Subcutaneous abdominal adipose tissue (tissue), 5 donors: Measurements from ENCODE around the gene TRIM63.

Experiments used
- H3K27ac ChIP-seq: one replicate; pipeline ENCODE4 v1.7.0; 2013; ENCODE audit warnings: low read depth, mild to moderate bottlenecking, inconsistent platforms, low read length, moderate library complexity
- H3K27me3 ChIP-seq, 5 donors: one replicate each; pipeline ENCODE4 v1.7.0; 2013; ENCODE audit warnings: low read length in 5 of 5, inconsistent platforms in 1 of 5; ENCODE audit not compliant: control insufficient read depth in 5 of 5, insufficient read depth in 4 of 5
- H3K36me3 ChIP-seq, 5 donors: one replicate each; pipeline ENCODE4 v1.7.0; 2013; ENCODE audit warnings: low read length in 5 of 5; ENCODE audit not compliant: control insufficient read depth in 5 of 5, insufficient read depth in 5 of 5
- H3K4me1 ChIP-seq, 5 donors: one replicate each; pipeline ENCODE4 v1.7.0; 2013; ENCODE audit warnings: low read length in 5 of 5, mild to moderate bottlenecking in 3 of 5, moderate library complexity in 1 of 5; ENCODE audit not compliant: control insufficient read depth in 5 of 5, insufficient read depth in 5 of 5
- H3K4me3 ChIP-seq, 5 donors: one replicate each; pipeline ENCODE4 v1.7.0; 2013; ENCODE audit warnings: low read length in 5 of 5, low read depth in 1 of 5
- H3K9ac ChIP-seq, 5 donors: one replicate each; pipeline ENCODE4 v1.7.0; 2013; ENCODE audit warnings: low read length in 5 of 5, mild to moderate bottlenecking in 4 of 5, moderate library complexity in 3 of 5
- H3K9me3 ChIP-seq, 5 donors: one replicate each; pipeline ENCODE4 v1.7.0; 2013; ENCODE audit warnings: low read length in 5 of 5; ENCODE audit not compliant: control insufficient read depth in 5 of 5
- donor health status: healthy.
- donor health status: healthy.
- donor health status: healthy.
- donor health status: healthy.
- donor health status: healthy.

The TRIM63 gene

GRCh38 chr1:26009796-26010447, 57.5 kb downstream of the TRIM63 start:
- Histone ChIP-seq H3K4me1 (peaks cover 2 to 12% (median 12%) of the 10 kb centered on the region in 5 donors), H3K4me3 (no peak overlapping the region), H3K27me3 (peaks cover 0 to 7% (median 5%) of the 10 kb centered on the region in 5 donors), H3K9ac (no peak overlapping the region), H3K36me3 (no peaks in the 10 kb centered on the region), H3K9me3 (no peaks in the 10 kb centered on the region), H3K27ac (no peak overlapping the region)

GRCh38 chr1:26006710-26007109, 60.7 kb downstream of the TRIM63 start:
- H3K4me1 ChIP-seq: peaks cover 4 to 15% (median 13%) of the 10 kb centered on the region in 5 donors
- H3K4me3 ChIP-seq: no peak overlapping the region
- H3K27me3 ChIP-seq: peaks cover 0 to 7% (median 2%) of the 10 kb centered on the region in 5 donors
- no peaks in the 10 kb centered on the region for H3K36me3 ChIP-seq
- no peak overlapping the region for H3K9ac ChIP-seq
- no peak overlapping the region for H3K27ac ChIP-seq
- no peaks in the 10 kb centered on the region for H3K9me3 ChIP-seq

GRCh38 chr1:26005434-26006105, 61.9 kb downstream of the TRIM63 start:
- no peak overlapping the region for H3K27ac ChIP-seq
- H3K27me3 ChIP-seq: peaks cover 0 to 7% (median 2%) of the 10 kb centered on the region in 5 donors
- H3K4me1 ChIP-seq: peaks cover 4 to 15% (median 13%) of the 10 kb centered on the region in 5 donors
- H3K4me3 ChIP-seq: no peak overlapping the region
- H3K9me3 ChIP-seq: no peaks in the 10 kb centered on the region
- no peaks in the 10 kb centered on the region for H3K36me3 ChIP-seq
- no peak overlapping the region for H3K9ac ChIP-seq

- Histone ChIP-seq H3K4me1 (peaks cover 4 to 16% (median 14%) of the 10 kb centered on the region in 5 donors), H3K36me3 (no peaks in the 10 kb centered on the region), H3K9me3 (no peaks in the 10 kb centered on the region), H3K27me3 (peaks cover 0 to 4% (median 0%) of the 10 kb centered on the region in 5 donors), H3K27ac (no peak overlapping the region), H3K4me3 (no peak overlapping the region), H3K9ac (no peak overlapping the region)
Observed at GRCh38 chr1:26003756-26004155, 63.7 kb downstream of the TRIM63 start.

GRCh38 chr1:26003262-26003661, 64.2 kb downstream of the TRIM63 start:
- Histone ChIP-seq H3K36me3 (no peaks in the 10 kb centered on the region), H3K9ac (no peak overlapping the region), H3K27ac (no peak overlapping the region), H3K4me3 (no peak overlapping the region), H3K4me1 (peaks cover 6 to 20% (median 19%) of the 10 kb centered on the region in 5 donors), H3K27me3 (peaks cover 0 to 4% (median 0%) of the 10 kb centered on the region in 5 donors), H3K9me3 (no peaks in the 10 kb centered on the region)
